ENCODE measurements around the gene KCNK2.
"Not testable (repeated sequence)": the region's sequence is repeated elsewhere in the genome, so short reads cannot be mapped to it uniquely, and the experiment has no call there.

DNA sequence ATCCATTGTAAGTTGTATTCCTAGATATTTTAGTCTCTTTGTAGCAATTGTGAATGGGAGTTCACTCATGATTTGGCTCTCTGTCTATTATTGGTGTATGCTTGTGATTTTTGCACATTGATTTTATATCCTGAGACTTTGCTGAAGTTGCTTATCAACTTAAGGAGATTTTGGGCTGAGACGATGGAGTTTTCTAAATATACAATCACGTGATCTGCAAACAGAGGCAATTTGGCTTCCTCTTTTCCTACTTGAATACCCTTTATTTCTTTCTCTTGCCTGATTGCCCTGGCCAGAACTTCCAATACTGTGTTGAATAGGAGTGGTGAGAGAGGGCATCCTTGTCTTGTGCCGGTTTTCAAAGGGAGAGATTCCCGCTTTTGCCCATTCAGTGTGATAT lies 80.6 kb downstream of the KCNK2 start:
- TF ChIP-seq POLR2A, POLR2AphosphoS5 (IDR thresholded peaks at IDR 0.05): not testable (repeated sequence)
- TF ChIP-seq, protein P1, sequence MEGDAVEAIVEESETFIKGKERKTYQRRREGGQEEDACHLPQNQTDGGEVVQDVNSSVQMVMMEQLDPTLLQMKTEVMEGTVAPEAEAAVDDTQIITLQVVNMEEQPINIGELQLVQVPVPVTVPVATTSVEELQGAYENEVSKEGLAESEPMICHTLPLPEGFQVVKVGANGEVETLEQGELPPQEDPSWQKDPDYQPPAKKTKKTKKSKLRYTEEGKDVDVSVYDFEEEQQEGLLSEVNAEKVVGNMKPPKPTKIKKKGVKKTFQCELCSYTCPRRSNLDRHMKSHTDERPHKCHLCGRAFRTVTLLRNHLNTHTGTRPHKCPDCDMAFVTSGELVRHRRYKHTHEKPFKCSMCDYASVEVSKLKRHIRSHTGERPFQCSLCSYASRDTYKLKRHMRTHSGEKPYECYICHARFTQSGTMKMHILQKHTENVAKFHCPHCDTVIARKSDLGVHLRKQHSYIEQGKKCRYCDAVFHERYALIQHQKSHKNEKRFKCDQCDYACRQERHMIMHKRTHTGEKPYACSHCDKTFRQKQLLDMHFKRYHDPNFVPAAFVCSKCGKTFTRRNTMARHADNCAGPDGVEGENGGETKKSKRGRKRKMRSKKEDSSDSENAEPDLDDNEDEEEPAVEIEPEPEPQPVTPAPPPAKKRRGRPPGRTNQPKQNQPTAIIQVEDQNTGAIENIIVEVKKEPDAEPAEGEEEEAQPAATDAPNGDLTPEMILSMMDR (IDR thresholded peaks at IDR 0.05), result not testable (repeated sequence)

All from suprapubic skin (tissue), 4 donors.